Esophagus muscularis mucosa (tissue), 3 donors: ENCODE measurements around the gene AFF3.

ENCODE experiments used
- CTCF ChIP-seq, 3 experiments: fragments of 200-600 bp in 2 of 3; fragments of 450-650 bp in 1 of 3; sonication (generic) in 2 of 3; IDR thresholded peaks; one replicate each; pipeline ENCODE4 v1.5.1; 2017 to 2019; ENCODE audit warnings: antibody characterized with exemption in 3 of 3, mild to moderate bottlenecking in 2 of 3, moderate library complexity in 1 of 3
- POLR2A ChIP-seq: fragments of 450-650 bp; IDR thresholded peaks from one replicate; pipeline ENCODE4 v1.6.1; 2017; ENCODE audit warnings: antibody characterized with exemption, moderate library complexity, mild to moderate bottlenecking, low read depth
- POLR2AphosphoS5 ChIP-seq, 2 donors: sonication (generic); formaldehyde crosslinking; IDR thresholded peaks; one replicate each; pipeline ENCODE4 v1.6.1; 2017; ENCODE audit warnings: antibody characterized with exemption in 2 of 2

- TF ChIP-seq CTCF (IDR thresholded peaks at IDR 0.05): no peak
- no peak for TF ChIP-seq POLR2A
- TF ChIP-seq POLR2AphosphoS5 (IDR thresholded peaks at IDR 0.05): no peak
These were observed 523.8 kb downstream of the AFF3 start for GRCh38 chr2:99618579-99619097.
